WERI-Rb-1 (cell line): ENCODE results near the gene GNB1L.
"Not testable (repeated sequence)": the region's sequence is repeated elsewhere in the genome, so short reads cannot be mapped to it uniquely, and the experiment has no call there.

Experiments used
- DNase-seq: peaks from one replicate; pipeline ENCODE4 v3.0.0-alpha.2; 2020
- H3K27ac ChIP-seq: fragments of 250-450 bp; sonication (Bioruptor Pico); 2 replicates; pipeline ENCODE4 v1.5.1; 2020; ENCODE audit warnings: mild to moderate bottlenecking, moderate library complexity
- H3K27me3 ChIP-seq: fragments of 250-450 bp; sonication (Bioruptor Pico); 2 replicates; pipeline ENCODE4 v1.5.1; 2021; ENCODE audit warnings: mild to moderate bottlenecking, low read depth, moderate library complexity; ENCODE audit not compliant: insufficient read depth, severe bottlenecking
- H3K36me3 ChIP-seq: fragments of 250-450 bp; sonication (Bioruptor Pico); 2 replicates; pipeline ENCODE4 v1.5.1; 2020; ENCODE audit warnings: mild to moderate bottlenecking, moderate library complexity
- H3K4me3 ChIP-seq: 2 replicates; pipeline ENCODE4 v1.5.1; 2011; ENCODE audit warnings: low read depth, mild to moderate bottlenecking, control low read depth, low read length
- H3K9me3 ChIP-seq: fragments of 250-450 bp; sonication (Bioruptor Pico); 2 replicates; pipeline ENCODE4 v1.5.1; 2021; ENCODE audit warnings: mild to moderate bottlenecking, moderate library complexity; ENCODE audit not compliant: severe bottlenecking
- TF ChIP-seq, protein P1 (sequence below): IDR thresholded peaks from 2 replicates; pipeline ENCODE4 v1.5.1; 2011; ENCODE audit warnings: low read depth, mild to moderate bottlenecking, control low read depth, inconsistent platforms, low read length

The GNB1L gene

DNA sequence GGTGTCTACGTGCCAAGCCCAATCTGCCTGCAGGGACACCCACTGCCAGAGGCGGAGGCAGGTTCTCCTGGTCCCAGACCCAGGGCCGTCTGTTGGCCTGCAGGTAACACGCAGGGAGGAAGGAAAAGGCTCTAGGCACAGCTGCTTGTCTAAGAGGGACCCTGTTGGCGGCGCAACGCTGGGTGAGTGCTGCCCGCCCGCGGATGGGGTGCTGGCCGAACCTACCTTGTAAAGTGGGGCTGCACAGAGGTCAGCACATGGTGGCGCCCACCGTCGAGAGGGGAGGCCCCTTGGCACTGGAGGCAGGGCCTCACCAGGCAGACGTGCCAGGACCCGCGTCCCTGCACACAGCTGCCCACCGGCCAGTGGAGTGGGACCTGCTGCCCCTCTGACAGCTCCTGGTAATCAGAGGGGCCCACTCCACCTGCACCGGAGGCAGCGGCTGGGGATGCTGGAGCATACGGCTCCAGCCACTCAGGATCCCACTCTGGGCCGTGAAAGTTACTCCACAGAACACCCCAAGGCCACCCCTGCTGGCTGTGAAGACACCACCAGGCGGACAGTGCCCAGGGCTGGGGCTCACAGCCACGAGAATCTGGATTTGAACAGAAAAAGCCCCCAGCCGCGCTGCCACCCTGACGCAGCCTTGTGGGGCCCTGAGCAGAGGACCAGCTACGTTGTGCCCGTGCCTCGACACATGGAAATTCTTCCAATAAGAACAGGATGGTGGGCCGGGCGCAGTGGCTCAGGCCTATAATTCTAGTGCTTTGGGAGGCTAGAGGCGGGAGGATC lies 70.1 kb downstream of the GNB1L start:
- DNase-seq = no peak

GRCh38 chr22:19783586-19784383 lies 70.9 kb downstream of the GNB1L start:
- Histone ChIP-seq H3K9me3 (no peaks in the 10 kb centered on the region), H3K36me3 (no peaks in the 10 kb centered on the region; the same call in 1 of the 2 replicates), H3K4me3 (no peak overlapping the region), H3K27ac (no peak overlapping the region), H3K27me3 (no peaks in the 10 kb centered on the region)
- TF ChIP-seq, protein P1, sequence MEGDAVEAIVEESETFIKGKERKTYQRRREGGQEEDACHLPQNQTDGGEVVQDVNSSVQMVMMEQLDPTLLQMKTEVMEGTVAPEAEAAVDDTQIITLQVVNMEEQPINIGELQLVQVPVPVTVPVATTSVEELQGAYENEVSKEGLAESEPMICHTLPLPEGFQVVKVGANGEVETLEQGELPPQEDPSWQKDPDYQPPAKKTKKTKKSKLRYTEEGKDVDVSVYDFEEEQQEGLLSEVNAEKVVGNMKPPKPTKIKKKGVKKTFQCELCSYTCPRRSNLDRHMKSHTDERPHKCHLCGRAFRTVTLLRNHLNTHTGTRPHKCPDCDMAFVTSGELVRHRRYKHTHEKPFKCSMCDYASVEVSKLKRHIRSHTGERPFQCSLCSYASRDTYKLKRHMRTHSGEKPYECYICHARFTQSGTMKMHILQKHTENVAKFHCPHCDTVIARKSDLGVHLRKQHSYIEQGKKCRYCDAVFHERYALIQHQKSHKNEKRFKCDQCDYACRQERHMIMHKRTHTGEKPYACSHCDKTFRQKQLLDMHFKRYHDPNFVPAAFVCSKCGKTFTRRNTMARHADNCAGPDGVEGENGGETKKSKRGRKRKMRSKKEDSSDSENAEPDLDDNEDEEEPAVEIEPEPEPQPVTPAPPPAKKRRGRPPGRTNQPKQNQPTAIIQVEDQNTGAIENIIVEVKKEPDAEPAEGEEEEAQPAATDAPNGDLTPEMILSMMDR = no peak
- DNase-seq = no peak

More for the DNA sequence above, 70.1 kb downstream of the GNB1L start:
- Histone ChIP-seq H3K4me3 (no peak overlapping the region), H3K36me3 (no peaks in the 10 kb centered on the region; the same call in 1 of the 2 replicates), H3K27ac (no peak overlapping the region), H3K27me3 (no peaks in the 10 kb centered on the region), H3K9me3 (no peaks in the 10 kb centered on the region)
- TF ChIP-seq, protein P1 = no peak

- TF ChIP-seq, protein P1 = no peak
- no peaks in the 10 kb centered on the region for H3K27me3 ChIP-seq
- no peaks in the 10 kb centered on the region for H3K9me3 ChIP-seq
- H3K4me3 ChIP-seq = no peak overlapping the region
- DNase-seq = no peak
- H3K27ac ChIP-seq = no peak overlapping the region
- no peaks in the 10 kb centered on the region for H3K36me3 ChIP-seq
These were observed 72.1 kb downstream of the GNB1L start for GRCh38 chr22:19782533-19782932.

GRCh38 chr22:19779685-19780268 lies 74.9 kb downstream of the GNB1L start:
- H3K4me3 ChIP-seq = no peak overlapping the region
- no peaks in the 10 kb centered on the region for H3K9me3 ChIP-seq
- H3K27me3 ChIP-seq = no peaks in the 10 kb centered on the region
- no peak overlapping the region for H3K27ac ChIP-seq
- DNase-seq = peak; percentile 72
- TF ChIP-seq, protein P1 = no peak
- H3K36me3 ChIP-seq = no peaks in the 10 kb centered on the region

DNA sequence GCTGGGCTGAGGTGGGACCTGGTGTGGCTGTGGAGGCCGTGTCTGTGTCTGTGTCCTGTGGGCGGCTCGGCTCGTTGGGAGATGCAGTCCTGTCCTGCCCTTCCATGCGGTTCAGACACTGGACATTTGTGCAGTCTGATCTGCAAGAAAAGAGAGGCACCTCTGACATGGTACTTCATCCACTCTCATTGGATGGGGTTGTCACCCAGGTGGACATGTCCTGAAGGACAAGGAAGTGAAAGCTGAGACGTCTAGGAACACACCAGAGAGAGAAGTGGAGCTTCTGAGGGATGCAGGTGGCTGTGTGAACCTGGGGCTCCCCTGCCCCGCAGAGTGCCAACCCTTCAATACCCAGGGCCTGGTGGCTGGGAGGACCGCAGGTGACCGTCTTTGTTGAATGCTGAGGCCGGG lies 75.7 kb downstream of the GNB1L start:
- TF ChIP-seq, protein P1 = no peak

GRCh38 chr22:19777192-19777591 lies 77.5 kb downstream of the GNB1L start:
- not testable (repeated sequence) for H3K4me3 ChIP-seq, H3K9me3 ChIP-seq, H3K36me3 ChIP-seq, DNase-seq, H3K27ac ChIP-seq, H3K27me3 ChIP-seq

More for the DNA sequence above, 75.7 kb downstream of the GNB1L start:
- Histone ChIP-seq H3K36me3 (no peaks in the 10 kb centered on the region), H3K9me3 (no peaks in the 10 kb centered on the region), H3K27ac (no peak overlapping the region), H3K27me3 (no peaks in the 10 kb centered on the region), H3K4me3 (no peak overlapping the region)
- DNase-seq = no peak
